Gastrocnemius medialis (tissue), 4 donors: Measurements from ENCODE around the gene MCF2L2. TPM values are rescaled to one million over a fixed set of nuclear protein-coding genes. Genes with fewer than 3 reads are reported as not detected.
A peak's percentile ranks its signal among the peaks of the same experiment; 100 is the strongest.

ENCODE experiments used
- ATAC-seq, 2 donors: fragments of 150-250 bp; one replicate each; pipeline ENCODE4 v1.9.1; 2016
- DNase-seq, 2 donors: peaks; one replicate each; pipeline ENCODE4 v3.0.0-alpha.2; 2019
- H3K27ac ChIP-seq, 4 donors: fragments of 200-600 bp; sonication (generic); 1 replicate in 1 of 4; 2 replicates in 3 of 4; pipeline ENCODE4 v1.5.1; 2016 to 2018; ENCODE audit warnings: mild to moderate bottlenecking in 2 of 4, moderate library complexity in 1 of 4
- H3K27me3 ChIP-seq, 3 donors: fragments of 200-600 bp; sonication (generic) in 2 of 3; 1 replicate in 1 of 3; 2 replicates in 2 of 3; pipeline versions ENCODE4 v1.5.1 to v1.6.0; 2016 to 2019; ENCODE audit warnings: mild to moderate bottlenecking in 1 of 3, moderate library complexity in 1 of 3
- H3K36me3 ChIP-seq, 2 donors: fragments of 200-600 bp; sonication (generic) in 1 of 2; one replicate each; pipeline ENCODE4 v1.5.1; 2017 to 2018
- H3K4me1 ChIP-seq, 2 donors: fragments of 200-600 bp; sonication (generic) in 1 of 2; one replicate each; pipeline ENCODE4 v1.5.1; 2016 to 2017; ENCODE audit warnings: mild to moderate bottlenecking in 2 of 2
- H3K4me3 ChIP-seq, 4 donors: fragments of 200-600 bp; sonication (generic) in 3 of 4; 1 replicate in 1 of 4; 2 replicates in 3 of 4; pipeline ENCODE4 v1.5.1; 2016 to 2019; ENCODE audit warnings: mild to moderate bottlenecking in 2 of 4
- H3K9me3 ChIP-seq, 3 donors: fragments of 200-600 bp; sonication (generic) in 2 of 3; 1 replicate in 1 of 3; 2 replicates in 2 of 3; pipeline ENCODE4 v1.5.1; 2016 to 2019
- POLR2A ChIP-seq, 2 donors: fragments of 450-650 bp; IDR thresholded peaks; one replicate each; pipeline ENCODE4 v1.6.1; 2017; ENCODE audit warnings: antibody characterized with exemption in 2 of 2, mild to moderate bottlenecking in 2 of 2, moderate library complexity in 2 of 2
- in situ Hi-C, 4 donors: fragments of 200-750 bp; cut with MboI; loops; one replicate each; pipeline versions ENCODE4 v1.15.0 to v1.8.0; 2017; ENCODE audit warnings: low sequenced_read_pairs in 4 of 4
- intact Hi-C: fragments of 100-400 bp; cut with DNase I; formaldehyde crosslinking; loops from one replicate; pipeline ENCODE4 v1.15.1; 2023; ENCODE audit warnings: low total_unique reads
- total RNA-seq, 4 donors: library from RNA; depleted of rRNA; stranded (reverse); fragments of >200 nt; gene quantifications; one replicate each; pipeline versions ENCODE4 v1.1.0 to v1.2.3, GENCODE V29; 2016
- TF ChIP-seq, protein P1 (sequence below), 5 experiments: fragments of 450-650 bp in 3 of 5; fragments of 200-600 bp in 2 of 5; sonication (generic) in 2 of 5; IDR thresholded peaks in 4 of 5; conservative IDR thresholded peaks in 1 of 5; 1 replicate in 4 of 5; 2 replicates in 1 of 5; pipeline ENCODE4 v1.5.1; 2016 to 2019; ENCODE audit warnings: antibody characterized with exemption in 5 of 5, mild to moderate bottlenecking in 3 of 5, moderate library complexity in 3 of 5

MCF2L2 gene
- total RNA-seq, 4 donors from 2014 or later: 0.27 to 0.61 (median 0.46) TPM

DNA sequence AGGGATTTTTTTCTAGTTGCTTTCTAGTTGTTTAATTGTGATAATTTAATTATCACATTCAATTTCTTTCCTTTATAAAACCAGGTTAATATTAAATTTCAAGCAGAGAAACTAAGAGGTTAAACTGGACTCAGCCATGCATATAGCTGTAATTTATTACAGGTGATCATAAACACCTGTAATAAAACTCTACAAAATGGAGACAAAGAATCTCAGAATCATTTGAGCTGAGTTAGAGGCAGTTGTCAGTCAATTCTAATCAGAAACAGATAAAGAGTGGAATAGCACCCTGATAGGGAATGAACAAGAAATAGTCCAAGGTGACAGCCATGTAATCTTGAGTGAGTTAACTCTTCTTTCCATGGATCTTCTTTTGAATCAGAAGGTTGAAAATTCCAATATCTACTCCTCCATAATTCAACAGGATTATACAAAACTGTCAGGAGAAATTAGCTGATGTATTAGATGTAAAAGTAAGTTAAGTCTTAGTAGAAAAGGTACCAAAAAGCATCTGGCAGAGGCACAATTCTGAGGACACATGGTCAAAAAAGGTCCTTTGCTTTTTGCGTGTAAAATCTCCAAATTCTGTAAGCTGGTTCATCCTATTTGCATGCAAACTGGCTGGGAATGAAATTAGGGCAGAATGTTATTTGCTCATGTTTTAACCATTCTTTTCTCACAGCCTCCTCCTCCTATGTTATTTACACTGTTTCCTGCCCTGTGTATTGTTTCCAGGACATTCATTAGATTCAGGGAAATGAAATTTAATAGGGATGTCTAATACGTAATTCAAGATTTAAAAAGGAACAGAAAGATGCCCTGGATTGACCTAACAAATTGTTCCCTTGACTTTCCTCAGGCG is 214.8 kb downstream of the MCF2L2 start:
- intact Hi-C loops: no loop called here
- H3K36me3 ChIP-seq: no peaks in the 10 kb centered on the region
- no peak for DNase-seq
- in situ Hi-C loops: no loop called here
- peaks cover 0 to 3% of the 10 kb centered on the region in 2 donors for H3K4me1 ChIP-seq
- TF ChIP-seq POLR2A (IDR thresholded peaks at IDR 0.05): no peak
- TF ChIP-seq, protein P1, sequence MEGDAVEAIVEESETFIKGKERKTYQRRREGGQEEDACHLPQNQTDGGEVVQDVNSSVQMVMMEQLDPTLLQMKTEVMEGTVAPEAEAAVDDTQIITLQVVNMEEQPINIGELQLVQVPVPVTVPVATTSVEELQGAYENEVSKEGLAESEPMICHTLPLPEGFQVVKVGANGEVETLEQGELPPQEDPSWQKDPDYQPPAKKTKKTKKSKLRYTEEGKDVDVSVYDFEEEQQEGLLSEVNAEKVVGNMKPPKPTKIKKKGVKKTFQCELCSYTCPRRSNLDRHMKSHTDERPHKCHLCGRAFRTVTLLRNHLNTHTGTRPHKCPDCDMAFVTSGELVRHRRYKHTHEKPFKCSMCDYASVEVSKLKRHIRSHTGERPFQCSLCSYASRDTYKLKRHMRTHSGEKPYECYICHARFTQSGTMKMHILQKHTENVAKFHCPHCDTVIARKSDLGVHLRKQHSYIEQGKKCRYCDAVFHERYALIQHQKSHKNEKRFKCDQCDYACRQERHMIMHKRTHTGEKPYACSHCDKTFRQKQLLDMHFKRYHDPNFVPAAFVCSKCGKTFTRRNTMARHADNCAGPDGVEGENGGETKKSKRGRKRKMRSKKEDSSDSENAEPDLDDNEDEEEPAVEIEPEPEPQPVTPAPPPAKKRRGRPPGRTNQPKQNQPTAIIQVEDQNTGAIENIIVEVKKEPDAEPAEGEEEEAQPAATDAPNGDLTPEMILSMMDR (IDR thresholded peaks at IDR 0.05 in 4 of 5, conservative IDR thresholded peaks at IDR 0.05 in 1 of 5): no peak
- H3K27me3 ChIP-seq: no peaks in the 10 kb centered on the region
- H3K4me3 ChIP-seq: no peak overlapping the region
- no peak for ATAC-seq
- H3K27ac ChIP-seq: peak overlapping the region in 3 of 4 donors; percentile 13 to 21 (median 18)
- H3K9me3 ChIP-seq: no peaks in the 10 kb centered on the region

DNA sequence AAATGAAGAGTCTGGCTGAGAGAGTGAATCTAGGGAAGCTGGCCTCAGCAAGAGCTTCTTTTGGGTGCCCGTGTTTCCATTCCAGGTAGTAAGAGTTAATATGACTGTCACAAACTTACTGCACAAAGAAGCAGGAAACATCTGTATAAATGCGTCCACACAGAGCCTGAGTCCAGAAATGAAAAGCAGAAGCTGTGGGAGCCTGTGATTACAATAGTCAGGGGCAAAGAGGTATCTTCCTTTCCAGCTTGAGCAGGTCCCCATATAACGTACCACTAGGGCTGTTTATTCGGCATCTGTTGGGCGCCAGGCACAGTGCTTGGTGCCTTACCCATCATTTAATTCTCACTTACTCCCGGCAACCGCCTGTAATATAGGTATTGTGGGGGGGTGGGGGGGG is 215.9 kb downstream of the MCF2L2 start:
- intact Hi-C loops: no loop called here
- TF ChIP-seq, protein P1 (IDR thresholded peaks at IDR 0.05 in 4 of 5, conservative IDR thresholded peaks at IDR 0.05 in 1 of 5): no peak
- TF ChIP-seq POLR2A (IDR thresholded peaks at IDR 0.05): no peak
- in situ Hi-C loops: no loop called here
- Histone ChIP-seq H3K27me3 (no peaks in the 10 kb centered on the region), H3K9me3 (no peaks in the 10 kb centered on the region), H3K4me3 (no peak overlapping the region), H3K36me3 (no peaks in the 10 kb centered on the region), H3K4me1 (peaks cover 0 to 3% of the 10 kb centered on the region in 2 donors), H3K27ac (peak overlapping the region in 2 of 4 donors; percentile 57 to 58)
- DNase-seq (no peak), ATAC-seq (peak; percentile 38 to 57)

DNA sequence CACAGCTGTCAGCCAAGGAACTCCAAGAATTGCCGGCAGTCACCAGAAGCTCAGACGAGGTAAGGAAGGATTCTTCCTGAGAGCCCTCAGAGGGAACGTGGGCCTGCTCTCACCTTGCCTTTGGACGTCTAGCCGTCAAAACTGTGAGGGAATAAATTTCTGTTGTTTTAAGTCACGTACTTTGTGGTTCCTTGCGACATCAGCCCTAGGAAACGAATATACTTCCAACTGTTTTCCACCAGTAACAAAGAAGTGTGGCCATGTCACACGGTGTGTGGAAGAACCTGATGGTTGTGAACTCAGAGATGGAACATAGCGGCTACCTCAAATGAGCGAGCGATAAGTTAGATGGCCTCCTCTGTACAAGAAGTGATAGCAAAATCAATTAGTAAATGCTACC is 216.3 kb downstream of the MCF2L2 start:
- TF ChIP-seq, protein P1 (IDR thresholded peaks at IDR 0.05 in 4 of 5, conservative IDR thresholded peaks at IDR 0.05 in 1 of 5): no peak
- TF ChIP-seq POLR2A (IDR thresholded peaks at IDR 0.05): no peak
- peaks cover 0 to 3% of the 10 kb centered on the region in 2 donors for H3K4me1 ChIP-seq
- no peak overlapping the region for H3K4me3 ChIP-seq
- peak overlapping the region in 2 of 4 donors; percentile 57 to 58 for H3K27ac ChIP-seq
- H3K27me3 ChIP-seq: no peaks in the 10 kb centered on the region
- intact Hi-C loops: no loop called here
- H3K9me3 ChIP-seq: no peaks in the 10 kb centered on the region
- no peaks in the 10 kb centered on the region for H3K36me3 ChIP-seq
- in situ Hi-C loops: no loop called here
- no peak for DNase-seq
- no peak for ATAC-seq

DNA sequence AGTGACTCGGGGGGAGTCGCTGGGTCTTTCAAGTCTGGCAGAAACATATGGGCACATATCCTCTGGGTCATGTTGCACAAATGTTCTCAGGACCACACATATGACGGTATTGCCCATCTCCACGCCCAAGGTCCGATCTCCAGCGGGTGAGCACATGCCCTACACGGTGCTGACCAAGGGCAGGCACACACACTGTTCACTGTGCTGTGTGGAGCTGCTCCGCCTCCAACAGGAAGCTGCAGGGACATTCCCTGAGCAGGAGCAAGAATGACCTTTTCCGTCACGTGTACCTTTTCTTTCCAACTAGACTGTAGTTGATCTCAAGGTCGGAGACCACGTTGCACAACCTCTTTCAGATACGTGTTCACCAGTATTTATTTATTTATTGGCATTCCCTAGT is 217.1 kb downstream of the MCF2L2 start:
- Histone ChIP-seq H3K36me3 (no peaks in the 10 kb centered on the region), H3K4me1 (peaks cover 0 to 3% of the 10 kb centered on the region in 2 donors), H3K9me3 (no peaks in the 10 kb centered on the region), H3K27ac (peak overlapping the region in 3 of 4 donors; percentile 54 to 58 (median 57)), H3K4me3 (no peak overlapping the region), H3K27me3 (no peaks in the 10 kb centered on the region)
- intact Hi-C loops: loop anchor here (2.0 kb wide), 1 partner anchor 75 kb away; no protein-coding TSS in a partner anchor
- in situ Hi-C loops: no loop called here
- TF ChIP-seq POLR2A (IDR thresholded peaks at IDR 0.05): no peak
- TF ChIP-seq, protein P1 (IDR thresholded peaks at IDR 0.05 in 4 of 5, conservative IDR thresholded peaks at IDR 0.05 in 1 of 5): no peak
- DNase-seq (no peak), ATAC-seq (peak; percentile 67 to 75)
